ENCODE results near the gene OR1B1.

OR1B1 gene

GRCh38 chr9:122580360-122580759 is 77.1 kb downstream of the OR1B1 start:
- no peaks in the 10 kb centered on the region for H4K20me1 ChIP-seq (ENCODE audit: insufficient read depth, low read length)
- no peak for ATAC-seq (ENCODE audit: insufficient read depth, low read depth)
- no peak overlapping the region for H2AFZ ChIP-seq (ENCODE audit: low read depth, low read length)
- H3K27ac ChIP-seq (ENCODE audit: low read length), result no peak overlapping the region
- no peak overlapping the region for H3K9ac ChIP-seq (ENCODE audit: low read depth, low read length)
- DNase-seq, result no peak
- no peak overlapping the region for H3K4me2 ChIP-seq (ENCODE audit: insufficient read depth, low read length)
- H3K79me2 ChIP-seq (ENCODE audit: insufficient read depth, low read length), result no peaks in the 10 kb centered on the region
- no peaks in the 10 kb centered on the region for H3K27me3 ChIP-seq (ENCODE audit: insufficient read depth, low read length, poor library complexity)
- TF ChIP-seq EZH2 (IDR thresholded peaks at IDR 0.05; ENCODE audit: borderline replicate concordance, low read depth, low read length, severe bottlenecking) (no peak), CTCF (IDR thresholded peaks at IDR 0.05; ENCODE audit: borderline replicate concordance, extremely low read depth, low read length, poor library complexity, severe bottlenecking) (no peak)
- no peaks in the 10 kb centered on the region for H3K4me1 ChIP-seq (ENCODE audit: insufficient read depth, low read length)
- H3K4me3 ChIP-seq (ENCODE audit: low read depth in 1 of 2, low read length in 2 of 2), result no peak overlapping the region
- no peaks in the 10 kb centered on the region for H3K36me3 ChIP-seq (ENCODE audit: insufficient read depth, low read length)
- no peaks in the 10 kb centered on the region for H3K9me3 ChIP-seq (ENCODE audit: insufficient read depth, low read length, severe bottlenecking)

- Histone ChIP-seq H3K9ac (ENCODE audit: low read depth, low read length) (no peak overlapping the region), H2AFZ (ENCODE audit: low read depth, low read length) (no peak overlapping the region), H3K4me1 (ENCODE audit: insufficient read depth, low read length) (no peaks in the 10 kb centered on the region), H3K4me2 (ENCODE audit: insufficient read depth, low read length) (no peak overlapping the region), H3K79me2 (ENCODE audit: insufficient read depth, low read length) (no peaks in the 10 kb centered on the region), H3K4me3 (ENCODE audit: low read depth in 1 of 2, low read length in 2 of 2) (no peak overlapping the region), H3K27ac (ENCODE audit: low read length) (no peak overlapping the region), H3K27me3 (ENCODE audit: insufficient read depth, low read length, poor library complexity) (no peaks in the 10 kb centered on the region), H4K20me1 (ENCODE audit: insufficient read depth, low read length) (no peaks in the 10 kb centered on the region), H3K36me3 (ENCODE audit: insufficient read depth, low read length) (no peaks in the 10 kb centered on the region), H3K9me3 (ENCODE audit: insufficient read depth, low read length, severe bottlenecking) (no peaks in the 10 kb centered on the region)
- DNase-seq (no peak), ATAC-seq (ENCODE audit: insufficient read depth, low read depth) (no peak)
- TF ChIP-seq CTCF (IDR thresholded peaks at IDR 0.05; ENCODE audit: borderline replicate concordance, extremely low read depth, low read length, poor library complexity, severe bottlenecking) (no peak), EZH2 (IDR thresholded peaks at IDR 0.05; ENCODE audit: borderline replicate concordance, low read depth, low read length, severe bottlenecking) (no peak)
Observed at GRCh38 chr9:122579874-122580273, 77.6 kb downstream of the OR1B1 start.

Measured in DND-41 (cell line).